Midbrain (tissue), 1 donor: ENCODE results near the gene OR2F1.
"Not testable (repeated sequence)": the region's sequence is repeated elsewhere in the genome, so short reads cannot be mapped to it uniquely, and the experiment has no call there.

Source experiments
- DNase-seq: peaks from one replicate; lab custom pipeline; 2025; lab: John Stamatoyannopoulos, UW

The OR2F1 gene

DNA sequence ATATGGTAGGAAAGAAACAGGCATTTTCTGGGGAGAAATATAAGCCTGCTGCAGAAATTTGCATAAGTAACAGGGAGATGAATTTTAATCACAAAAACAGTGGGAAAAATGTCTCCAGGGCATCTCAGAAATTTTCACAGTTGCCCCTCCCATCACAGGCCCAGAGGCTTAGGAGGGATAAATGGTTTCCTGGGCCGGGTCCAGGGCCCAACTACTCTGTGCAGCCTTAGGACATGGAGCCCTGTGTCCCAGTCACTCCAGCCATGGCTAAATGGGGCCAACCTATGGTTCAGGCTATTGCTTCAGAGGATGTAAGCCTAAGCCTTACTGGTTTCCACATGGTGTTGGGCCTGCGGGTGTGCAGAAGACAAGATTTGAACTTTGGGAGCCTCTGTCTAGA, 54.7 kb downstream of the OR2F1 start:
- DNase-seq, result no peak

- DNase-seq, result not testable (repeated sequence)
Observed at GRCh38 chr7:144010061-144010460, 55.4 kb downstream of the OR2F1 start.

- DNase-seq, result not testable (repeated sequence)
Observed at GRCh38 chr7:144010821-144011220, 56.2 kb downstream of the OR2F1 start.

DNA sequence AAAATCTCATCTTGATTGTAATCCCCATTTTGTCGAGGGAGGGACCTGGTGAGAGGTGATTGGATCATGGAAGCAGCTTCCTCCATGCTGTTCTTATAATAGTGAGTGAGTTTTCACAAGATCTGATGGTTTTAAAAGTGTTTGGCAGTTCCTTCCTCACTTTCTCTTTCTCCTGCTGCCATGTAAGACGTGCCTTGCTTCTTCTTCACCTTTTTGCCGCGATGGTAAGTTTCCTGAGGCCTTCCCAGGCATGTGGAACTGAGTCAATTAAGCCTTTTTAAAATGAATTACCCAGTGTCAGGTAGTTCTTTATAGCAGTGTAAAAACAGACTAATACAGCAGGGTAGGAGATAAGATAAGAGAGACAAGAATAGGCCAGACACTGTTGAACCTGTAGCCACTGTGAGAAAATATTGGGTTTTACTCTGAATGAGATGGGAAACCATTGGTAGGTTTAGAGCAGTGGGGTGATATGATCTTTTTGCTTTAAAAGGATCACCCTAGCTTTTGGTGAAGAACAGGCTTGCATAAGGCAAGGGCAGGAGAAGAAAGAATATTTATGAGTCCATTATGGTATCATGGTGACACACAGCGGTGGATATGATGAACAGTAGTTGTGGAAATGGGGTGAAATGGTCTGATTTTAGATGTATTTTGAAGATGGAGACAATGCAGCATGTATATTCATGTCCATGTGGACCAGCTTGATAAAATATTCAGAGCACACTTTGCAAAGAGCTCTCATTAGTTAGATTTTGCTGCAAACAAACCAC, 57.0 kb downstream of the OR2F1 start:
- no peak for DNase-seq
